Ovary (tissue), 9 donors: ENCODE results near the gene MELTF. TPM values are rescaled to one million over a fixed set of nuclear protein-coding genes. Genes with fewer than 3 reads are reported as not detected.

ENCODE experiments used
- DNase-seq, 5 donors: peaks; one replicate each; pipeline ENCODE4 v3.0.0-alpha.2; 2019 to 2020
- H3K27ac ChIP-seq, 2 donors: fragments of 200-600 bp; one replicate each; pipeline versions ENCODE4 v1.5.1 to v1.8.0; 2019 to 2022
- H3K27me3 ChIP-seq: fragments of 200-600 bp; one replicate; pipeline ENCODE4 v1.8.0; 2022
- H3K36me3 ChIP-seq: fragments of 200-600 bp; sonication (generic); one replicate; pipeline ENCODE4 v1.5.1; 2019
- H3K4me1 ChIP-seq: one replicate; pipeline ENCODE4 v1.8.1; 2013; ENCODE audit warnings: mild to moderate bottlenecking, moderate library complexity; ENCODE audit not compliant: insufficient read depth
- H3K4me3 ChIP-seq: fragments of 200-600 bp; sonication (generic); one replicate; pipeline ENCODE4 v1.5.1; 2017
- H3K9me3 ChIP-seq, 2 donors: fragments of 200-600 bp in 1 of 2; sonication (generic) in 1 of 2; one replicate each; pipeline versions ENCODE4 v1.5.1 to v1.8.1; 2013 to 2019; ENCODE audit warnings: mild to moderate bottlenecking in 1 of 2, moderate library complexity in 1 of 2
- EP300 ChIP-seq: sonication (generic); formaldehyde crosslinking; IDR thresholded peaks from one replicate; pipeline ENCODE4 v1.6.1; 2017; ENCODE audit warnings: antibody characterized with exemption
- POLR2A ChIP-seq: fragments of 450-650 bp; IDR thresholded peaks from one replicate; pipeline ENCODE4 v1.6.1; 2017; ENCODE audit warnings: antibody characterized with exemption, mild to moderate bottlenecking, moderate library complexity
- WGBS, 3 donors: extraction: QIAGEN DNeasy Blood & Tissue Kit in 1 of 3; methylation state at CpG; one replicate each; pipeline versions ENCODE4 v1.1.5 to v1.1.7; 2013 to 2017; 5-methylcytosine and 5-hydroxymethylcytosine counted together
- intact Hi-C, 4 donors: fragments of 100-400 bp; cut with DNase I; formaldehyde crosslinking; loops; one replicate each; pipeline versions ENCODE4 v1.11.0 to v1.15.1; 2022 to 2023
- polyA plus RNA-seq, 2 donors: library from polyadenylated mRNA; stranded (reverse); fragments of 200-250 nt in 1 of 2; fragments of 350-450 nt in 1 of 2; fragmentation: Illumina TruSeq in 1 of 2; extraction: RNeasy Lipid Tissue Mini Kit (QIAGEN cat#74804) in 1 of 2; gene quantifications; one replicate each; pipeline ENCODE4 v1.2.3, GENCODE V29; 2013 to 2014
- total RNA-seq, 7 donors: library from RNA; depleted of rRNA in 2 of 7; stranded (reverse); fragments of >200 nt in 2 of 7; fragmentation: NEBNext Ultra II Directional in 3 of 7; extraction: Animal tissue kit (Norgen Biotek cat#: 25700) in 3 of 7; gene quantifications; one replicate each; pipeline versions ENCODE4 v1.1.0 to v1.2.4, GENCODE V29; 2016 to 2023
- TF ChIP-seq, protein P1 (sequence below), 3 donors: fragments of 450-650 bp in 2 of 3; fragments of 200-600 bp in 1 of 3; IDR thresholded peaks; one replicate each; pipeline versions ENCODE4 v1.5.1 to v1.8.0; 2016 to 2022; ENCODE audit warnings: antibody characterized with exemption in 3 of 3, mild to moderate bottlenecking in 1 of 3
- donor health status: DM: no; HTN: no; CAD: no; lungs with moderate emphysema.
- donor health status: DM: no; HTN: no; CAD: no.
- donor health status: Bipolar disorder and iron deficiency.
- donor health status: DM: yes; HTN: yes; CAD: no.
- donor health status: DM: no; HTN: no; CAD: no.
- donor health status: DM: yes; HTN: yes; CAD: no.

MELTF gene
- total and polyA plus RNA-seq, 9 donors: 0.53 to 19.0 (median 2.0) TPM

DNA sequence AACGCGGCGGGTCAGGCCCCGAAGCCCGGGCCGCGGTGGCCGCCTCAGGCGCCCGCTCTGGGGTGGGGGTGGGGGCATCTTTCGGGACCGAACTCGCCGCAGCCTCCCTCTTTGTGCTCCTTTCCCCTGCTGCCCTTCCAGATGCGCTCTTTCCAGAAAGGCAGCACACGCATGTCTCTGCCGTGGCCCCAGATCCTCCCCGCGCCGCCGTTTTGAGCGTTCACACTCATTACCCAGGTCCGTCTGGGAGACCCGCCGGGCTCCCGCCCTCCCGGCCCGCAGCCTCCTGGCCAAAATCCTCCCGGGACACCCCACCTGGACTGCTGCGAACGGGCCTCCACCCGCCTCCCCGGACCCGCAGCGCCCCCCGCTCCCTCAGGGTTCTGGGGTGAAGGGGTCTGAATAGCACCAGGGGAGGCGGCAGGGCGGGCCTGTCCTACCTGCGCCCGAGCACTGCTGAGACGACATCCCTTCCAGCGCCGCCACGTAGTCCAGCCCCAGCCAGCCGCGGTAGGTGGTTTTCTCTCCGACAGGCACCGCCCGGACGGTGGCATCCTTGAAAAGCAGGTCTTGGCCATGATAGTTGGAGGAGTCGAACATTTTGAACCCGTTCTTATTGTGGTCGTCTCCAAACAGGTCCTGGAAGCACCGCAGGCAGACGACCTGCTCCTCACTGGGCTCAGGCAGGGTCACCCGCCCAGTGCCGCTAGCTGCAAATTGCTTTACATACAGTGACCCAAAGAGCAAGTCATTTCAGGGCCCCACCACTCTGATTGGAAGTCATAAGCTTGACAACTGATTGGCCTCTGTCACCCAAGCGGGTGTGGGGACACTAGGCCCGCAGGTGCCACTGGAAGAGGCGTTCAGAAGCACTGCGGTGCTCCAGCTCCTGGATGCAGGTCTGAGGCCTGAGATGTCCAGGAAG, 25.9 kb downstream of the MELTF start:
- Histone ChIP-seq H3K9me3 (no peaks in the 10 kb centered on the region), H3K36me3 (no peaks in the 10 kb centered on the region), H3K4me3 (peak overlapping the region; percentile 56), H3K27ac (peak overlapping the region; percentile 98 to 99), H3K4me1 (peaks cover 4% of the 10 kb centered on the region), H3K27me3 (no peaks in the 10 kb centered on the region)
- whole genome bisulfite sequencing, 3 donors: 25 to 35% (median 25%) methylated on average over 40 to 61 of the region's 61 CpGs
- intact Hi-C loops: loop anchor here in 1 of 4 donors (10.0 kb wide), 1 partner anchor 181 kb away; no protein-coding TSS in a partner anchor
- TF ChIP-seq EP300 (no peak), POLR2A (no peak)
- TF ChIP-seq, protein P1, sequence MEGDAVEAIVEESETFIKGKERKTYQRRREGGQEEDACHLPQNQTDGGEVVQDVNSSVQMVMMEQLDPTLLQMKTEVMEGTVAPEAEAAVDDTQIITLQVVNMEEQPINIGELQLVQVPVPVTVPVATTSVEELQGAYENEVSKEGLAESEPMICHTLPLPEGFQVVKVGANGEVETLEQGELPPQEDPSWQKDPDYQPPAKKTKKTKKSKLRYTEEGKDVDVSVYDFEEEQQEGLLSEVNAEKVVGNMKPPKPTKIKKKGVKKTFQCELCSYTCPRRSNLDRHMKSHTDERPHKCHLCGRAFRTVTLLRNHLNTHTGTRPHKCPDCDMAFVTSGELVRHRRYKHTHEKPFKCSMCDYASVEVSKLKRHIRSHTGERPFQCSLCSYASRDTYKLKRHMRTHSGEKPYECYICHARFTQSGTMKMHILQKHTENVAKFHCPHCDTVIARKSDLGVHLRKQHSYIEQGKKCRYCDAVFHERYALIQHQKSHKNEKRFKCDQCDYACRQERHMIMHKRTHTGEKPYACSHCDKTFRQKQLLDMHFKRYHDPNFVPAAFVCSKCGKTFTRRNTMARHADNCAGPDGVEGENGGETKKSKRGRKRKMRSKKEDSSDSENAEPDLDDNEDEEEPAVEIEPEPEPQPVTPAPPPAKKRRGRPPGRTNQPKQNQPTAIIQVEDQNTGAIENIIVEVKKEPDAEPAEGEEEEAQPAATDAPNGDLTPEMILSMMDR (IDR thresholded peaks at IDR 0.05): no peak
- DNase-seq: peak in 4 of 5 donors; percentile 26 to 57 (median 52)

DNA sequence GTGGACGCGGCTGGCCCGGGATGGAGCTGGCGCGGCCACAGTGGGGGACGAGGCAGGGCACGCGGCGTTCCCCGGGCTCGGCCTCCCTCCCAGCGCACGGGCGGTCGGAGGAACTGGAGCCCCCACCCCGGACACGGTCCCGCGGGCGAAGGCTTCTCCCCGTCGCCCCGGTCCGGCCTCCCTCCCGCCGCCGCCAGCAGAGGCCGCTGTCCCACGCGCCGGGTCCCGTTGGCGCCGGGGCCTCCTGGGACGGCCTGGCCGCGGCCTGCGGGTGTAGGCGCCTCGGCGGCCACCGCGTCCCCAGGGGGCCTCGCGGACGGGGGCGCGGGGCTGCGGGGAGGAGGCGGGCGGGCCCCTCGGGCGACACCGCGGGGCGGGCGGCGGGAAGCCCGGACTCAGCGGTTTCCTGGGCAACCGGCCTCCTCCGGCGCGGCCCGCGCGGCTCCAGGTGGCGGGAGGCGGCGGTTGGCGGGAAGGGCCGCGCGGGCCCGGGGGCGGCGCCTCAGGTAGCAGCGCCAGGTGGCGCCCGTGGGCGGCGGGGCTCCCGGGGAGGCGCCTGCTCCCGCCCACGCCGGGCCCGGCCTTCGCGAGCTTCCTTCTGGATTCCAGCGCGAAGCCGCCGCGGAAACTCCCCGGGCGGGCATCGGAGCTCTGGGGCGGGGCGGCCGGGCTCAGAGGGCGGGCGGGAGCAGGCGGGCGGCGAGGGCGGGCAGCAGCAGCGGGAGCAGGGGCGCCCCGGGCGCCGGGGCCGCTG, 26.7 kb downstream of the MELTF start:
- intact Hi-C loops: loop anchor here in 1 of 4 donors (10.0 kb wide), 1 partner anchor 182 kb away; no protein-coding TSS in a partner anchor
- 1 to 10% (median 1%) methylated on average over 2 to 113 of the region's 113 CpGs for WGBS, 3 donors
- TF ChIP-seq, protein P1 (IDR thresholded peaks at IDR 0.05): peak; percentile 37 to 91 (median 88)
- TF ChIP-seq POLR2A (peak; percentile 11), EP300 (no peak)
- Histone ChIP-seq H3K9me3 (no peaks in the 10 kb centered on the region), H3K4me3 (peak overlapping the region; percentile 56), H3K27ac (peak overlapping the region; percentile 98 to 99), H3K27me3 (no peaks in the 10 kb centered on the region), H3K36me3 (no peaks in the 10 kb centered on the region), H3K4me1 (peaks cover 4% of the 10 kb centered on the region)
- DNase-seq: peak; percentile 76 to 88 (median 80)

DNA sequence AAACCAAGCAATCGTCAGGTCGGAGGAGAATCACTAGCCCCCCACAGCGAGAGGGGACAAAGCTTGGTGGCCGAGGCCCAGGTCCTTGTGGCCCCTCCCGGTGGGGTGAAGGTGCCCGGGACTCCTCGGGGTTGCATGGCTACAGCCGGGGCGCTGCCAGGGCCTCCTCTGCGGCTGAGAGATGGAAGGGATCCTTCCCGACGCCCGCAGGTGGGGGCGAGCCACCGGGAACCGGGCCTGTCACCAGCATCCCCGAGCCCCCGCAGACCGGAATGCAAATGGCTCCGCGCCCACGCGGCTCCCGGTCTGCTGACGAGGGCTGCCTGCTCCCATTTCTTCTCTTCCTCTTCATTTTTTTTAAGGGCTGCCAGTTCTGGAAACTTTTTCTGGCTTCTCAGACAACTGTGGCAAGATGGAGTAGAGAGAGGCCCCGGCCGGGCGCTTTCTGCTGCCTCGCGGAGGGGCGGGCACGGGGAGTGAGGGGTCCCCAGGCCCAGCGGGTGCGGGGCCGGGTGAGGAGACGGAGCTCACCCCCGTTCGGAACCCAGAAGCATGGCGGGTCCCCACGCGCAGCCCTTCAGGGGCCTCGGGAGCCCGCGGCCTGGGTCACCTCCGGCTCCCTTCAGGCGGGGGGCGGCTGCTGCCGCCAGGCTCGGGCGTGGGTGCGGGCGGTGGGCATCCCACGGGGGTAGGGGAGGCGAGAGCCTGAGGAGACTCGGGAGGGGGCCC, 27.5 kb downstream of the MELTF start:
- 15 to 26% (median 16%) methylated on average over 42 to 55 of the region's 55 CpGs for WGBS, 3 donors
- Histone ChIP-seq H3K9me3 (no peaks in the 10 kb centered on the region), H3K36me3 (no peaks in the 10 kb centered on the region), H3K4me3 (peak overlapping the region; percentile 56), H3K4me1 (peaks cover 4% of the 10 kb centered on the region), H3K27ac (peak overlapping the region; percentile 98 to 99), H3K27me3 (no peaks in the 10 kb centered on the region)
- intact Hi-C loops: loop anchor here in 1 of 4 donors (10.0 kb wide), 1 partner anchor 183 kb away; no protein-coding TSS in a partner anchor
- TF ChIP-seq POLR2A: no peak
- no peak for TF ChIP-seq EP300
- TF ChIP-seq, protein P1 (IDR thresholded peaks at IDR 0.05): no peak
- DNase-seq: peak; percentile 37 to 73 (median 58)
